Pancreas (tissue), 10 donors: ENCODE data around the gene KCNN3. TPM values are rescaled to one million over a fixed set of nuclear protein-coding genes. Genes with fewer than 3 reads are reported as not detected.

Experiments
- ATAC-seq, 4 donors: fragments of 200-7000 bp; cut with Tn5 transposase; one replicate each; pipeline versions ENCODE4 v1.8.0 to v1.9.1; 2020; ENCODE audit warnings: mild to moderate bottlenecking in 4 of 4, moderate library complexity in 4 of 4
- DNase-seq, 6 donors: peaks; one replicate each; pipeline ENCODE4 v3.0.0-alpha.2; 2020
- FAIRE-seq: peaks from 2 replicates; lab custom pipeline; 2012; peaks lifted over from hg19 to GRCh38; lab: Jason Lieb, UNC
- H3K27ac ChIP-seq, 4 donors: fragments of 200-600 bp; sonication (generic); 1 replicate in 3 of 4; 2 replicates in 1 of 4; pipeline versions ENCODE4 v1.5.0 to v1.8.0; 2020
- H3K27me3 ChIP-seq, 4 donors: fragments of 200-600 bp; one replicate each; pipeline ENCODE4 v1.8.0; 2021
- H3K36me3 ChIP-seq, 3 donors: fragments of 200-600 bp; sonication (generic) in 1 of 3; one replicate each; pipeline versions ENCODE4 v1.5.0 to v1.8.0; 2020 to 2021
- H3K4me1 ChIP-seq, 3 donors: fragments of 200-600 bp; one replicate each; pipeline ENCODE4 v1.8.0; 2021
- H3K4me3 ChIP-seq, 4 donors: fragments of 200-600 bp; sonication (generic) in 2 of 4; one replicate each; pipeline versions ENCODE4 v1.5.0 to v1.8.0; 2020 to 2021
- H3K9me3 ChIP-seq, 4 donors: fragments of 200-600 bp; one replicate each; pipeline ENCODE4 v1.8.0; 2021
- WGBS, 2 donors: extraction: QIAGEN DNeasy Blood & Tissue Kit; methylation state at CpG; one replicate each; pipeline ENCODE4 v1.1.7; 2013; 5-methylcytosine and 5-hydroxymethylcytosine counted together
- intact Hi-C, 3 donors: fragments of 100-400 bp; cut with DNase I; formaldehyde crosslinking; loops; one replicate each; pipeline versions ENCODE4 v1.11.1 to v1.14.2; 2022
- polyA plus RNA-seq, 2 donors: library from polyadenylated mRNA; stranded (reverse); fragments of 200-250 nt; gene quantifications; one replicate each; pipeline ENCODE4 v1.2.3, GENCODE V29; 2013
- total RNA-seq, 6 donors: library from RNA; stranded (reverse); fragmentation: NEBNext Ultra II Directional in 4 of 6; extraction: Animal tissue kit (Norgen Biotek cat#: 25700) in 4 of 6; gene quantifications; one replicate each; pipeline versions ENCODE4 v1.2.1 to v1.2.4, GENCODE V29; 2021 to 2023
- TF ChIP-seq, protein P1 (sequence below), 4 donors: fragments of 200-600 bp; sonication (generic) in 3 of 4; IDR thresholded peaks; one replicate each; pipeline versions ENCODE4 v1.5.0 to v1.8.0; 2021; ENCODE audit warnings: antibody characterized with exemption in 4 of 4
- donor health status: healthy with polysubstance abuse.
- donor health status: DM: no; HTN: no; CAD: no; lungs with moderate emphysema.
- donor health status: DM: no; HTN: no; CAD: no.
- donor health status: control.
- donor health status: control.
- donor health status: Bipolar disorder and iron deficiency.
- donor health status: DM: yes; HTN: yes; CAD: no.
- donor health status: DM: no; HTN: no; CAD: no.
- donor health status: DM: no; HTN: no; CAD: no.
- donor health status: DM: yes; HTN: yes; CAD: no.

KCNN3 gene
- total and polyA plus RNA-seq, 8 donors, result 0.11 to 1.0 (median 0.33) TPM

DNA sequence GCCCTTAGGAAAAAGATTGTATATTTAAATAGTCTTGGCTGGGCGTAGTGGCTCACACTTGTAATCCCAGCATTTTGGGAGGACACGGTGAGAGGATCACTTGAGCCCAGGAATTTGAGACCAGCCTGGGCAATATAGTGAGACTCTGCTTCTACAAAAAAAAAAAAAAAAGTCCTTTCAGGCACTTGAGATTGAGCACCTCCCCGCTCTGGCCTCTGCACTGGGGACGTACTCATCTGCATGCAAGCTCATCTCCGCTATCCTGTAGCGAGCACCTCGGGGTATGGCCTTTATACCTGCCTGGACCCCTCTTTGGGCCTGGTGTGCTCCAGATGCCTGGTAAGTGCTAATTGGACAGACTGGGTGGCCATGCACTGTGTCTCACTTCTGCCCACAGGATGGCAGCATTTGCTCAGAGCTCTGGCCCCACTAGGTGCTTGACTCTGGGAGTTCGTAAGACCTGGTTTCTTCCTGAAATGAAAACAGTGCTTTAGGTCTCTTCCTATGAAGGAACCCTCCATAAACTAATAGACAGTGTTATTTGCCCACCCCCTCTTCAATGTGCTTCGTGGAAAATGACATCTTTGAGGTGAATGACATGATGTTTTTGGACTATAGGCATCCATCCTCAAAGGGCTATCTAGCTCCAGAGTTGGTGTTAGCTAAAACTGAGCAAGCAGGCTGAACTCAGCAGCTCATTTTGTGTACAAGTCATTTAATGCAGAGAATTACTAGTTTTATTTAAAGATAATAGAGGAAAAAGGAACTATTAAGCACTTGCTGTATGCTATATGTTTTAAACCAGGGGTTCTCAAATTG, 200.4 kb downstream of the KCNN3 start:
- TF ChIP-seq, protein P1, sequence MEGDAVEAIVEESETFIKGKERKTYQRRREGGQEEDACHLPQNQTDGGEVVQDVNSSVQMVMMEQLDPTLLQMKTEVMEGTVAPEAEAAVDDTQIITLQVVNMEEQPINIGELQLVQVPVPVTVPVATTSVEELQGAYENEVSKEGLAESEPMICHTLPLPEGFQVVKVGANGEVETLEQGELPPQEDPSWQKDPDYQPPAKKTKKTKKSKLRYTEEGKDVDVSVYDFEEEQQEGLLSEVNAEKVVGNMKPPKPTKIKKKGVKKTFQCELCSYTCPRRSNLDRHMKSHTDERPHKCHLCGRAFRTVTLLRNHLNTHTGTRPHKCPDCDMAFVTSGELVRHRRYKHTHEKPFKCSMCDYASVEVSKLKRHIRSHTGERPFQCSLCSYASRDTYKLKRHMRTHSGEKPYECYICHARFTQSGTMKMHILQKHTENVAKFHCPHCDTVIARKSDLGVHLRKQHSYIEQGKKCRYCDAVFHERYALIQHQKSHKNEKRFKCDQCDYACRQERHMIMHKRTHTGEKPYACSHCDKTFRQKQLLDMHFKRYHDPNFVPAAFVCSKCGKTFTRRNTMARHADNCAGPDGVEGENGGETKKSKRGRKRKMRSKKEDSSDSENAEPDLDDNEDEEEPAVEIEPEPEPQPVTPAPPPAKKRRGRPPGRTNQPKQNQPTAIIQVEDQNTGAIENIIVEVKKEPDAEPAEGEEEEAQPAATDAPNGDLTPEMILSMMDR (IDR thresholded peaks at IDR 0.05), result peak in 3 of 4 donors; percentile 44
- intact Hi-C loops, result loop anchor here in 1 of 3 donors (5.0 to 10.0 kb wide), 2 partner anchors 95 to 208 kb away; no protein-coding TSS in a partner anchor
- 47 to 64% methylated on average over 9 of the region's 9 CpGs for WGBS, 2 donors
- no peak for FAIRE-seq
- H3K27me3 ChIP-seq, result no peaks in the 10 kb centered on the region
- H3K27ac ChIP-seq, result no peak overlapping the region
- H3K4me3 ChIP-seq, result no peak overlapping the region
- peak; percentile 35 to 64 (median 53) for DNase-seq
- no peaks in the 10 kb centered on the region for H3K36me3 ChIP-seq
- no peaks in the 10 kb centered on the region for H3K4me1 ChIP-seq
- H3K9me3 ChIP-seq, result no peaks in the 10 kb centered on the region
- ATAC-seq, result peak; percentile 79 to 99 (median 96)

DNA sequence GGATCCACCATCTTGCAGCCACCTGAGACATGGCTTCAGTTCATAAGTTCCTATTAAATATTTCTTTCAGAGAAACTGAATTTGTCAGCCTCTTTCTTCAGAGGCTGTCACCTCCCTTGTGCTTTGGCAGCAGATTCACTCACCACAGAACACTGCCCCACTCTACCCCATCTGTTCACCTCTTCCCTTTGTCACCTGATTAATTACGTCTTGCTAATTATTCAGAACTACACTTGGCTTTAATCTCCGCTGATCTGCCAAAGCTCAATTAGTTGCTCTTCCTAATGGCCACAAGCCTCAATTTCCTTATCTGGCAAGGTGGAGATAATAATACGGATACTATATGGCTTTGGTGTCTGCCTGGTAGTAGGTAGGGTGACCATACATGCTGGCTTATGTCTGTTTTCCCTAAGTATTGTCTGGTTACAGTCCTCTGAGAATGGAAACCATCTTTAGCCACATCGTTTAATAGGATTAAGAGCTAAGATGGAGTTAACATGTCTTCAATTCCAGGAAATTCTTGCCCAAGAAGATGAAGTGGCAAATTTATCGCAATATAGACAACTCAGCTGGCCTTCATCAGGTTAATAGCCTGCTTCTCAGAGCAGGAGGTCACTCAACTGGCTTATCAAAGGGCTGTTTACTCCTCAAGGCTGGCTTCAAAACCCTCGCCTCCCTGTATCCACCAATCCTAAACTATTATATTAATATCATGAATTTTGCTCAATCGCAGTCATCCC, 203.9 kb downstream of the KCNN3 start:
- Histone ChIP-seq H3K9me3 (no peaks in the 10 kb centered on the region), H3K27ac (no peak overlapping the region), H3K4me1 (no peaks in the 10 kb centered on the region), H3K36me3 (no peaks in the 10 kb centered on the region), H3K27me3 (no peaks in the 10 kb centered on the region), H3K4me3 (no peak overlapping the region)
- FAIRE-seq (no peak), DNase-seq (no peak), ATAC-seq (no peak)
- 50 to 66% methylated on average over 7 of the region's 7 CpGs for WGBS, 2 donors
- intact Hi-C loops, result loop anchor here in 1 of 3 donors (5.0 to 10.0 kb wide), 2 partner anchors 99 to 211 kb away; no protein-coding TSS in a partner anchor
- TF ChIP-seq, protein P1 (IDR thresholded peaks at IDR 0.05), result no peak

DNA sequence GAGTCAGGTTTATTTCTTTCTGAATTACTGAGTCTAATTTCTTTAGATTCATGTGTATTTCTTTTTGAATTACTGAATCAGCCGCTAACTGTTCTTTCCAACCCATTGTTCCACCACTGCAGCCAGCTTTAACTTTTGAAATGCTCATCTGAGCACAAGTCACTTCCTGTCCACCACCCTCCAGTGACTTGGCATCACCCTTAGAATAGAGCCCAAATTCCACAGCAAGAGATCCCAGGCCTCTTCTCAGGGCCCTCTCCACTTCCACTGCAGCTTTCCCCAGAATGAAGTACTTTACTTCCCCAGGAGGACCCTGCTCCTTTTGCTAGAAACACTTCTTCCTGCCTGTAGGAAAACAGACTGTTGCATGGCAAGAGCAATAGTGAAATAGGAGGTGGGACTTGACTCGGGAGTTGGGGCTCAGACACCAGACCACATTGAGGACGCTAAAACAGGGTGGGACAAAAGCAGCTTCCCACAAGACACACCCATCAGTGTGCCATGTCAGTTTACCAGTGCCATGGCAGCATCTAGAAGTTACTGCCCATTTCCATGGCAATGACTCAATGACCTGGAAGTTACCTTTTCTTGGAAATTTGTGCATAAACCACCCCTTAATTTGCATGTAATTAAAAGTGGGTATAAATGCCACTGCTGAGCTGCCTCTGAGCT, 205.6 kb downstream of the KCNN3 start:
- Histone ChIP-seq H3K9me3 (no peaks in the 10 kb centered on the region), H3K36me3 (no peaks in the 10 kb centered on the region), H3K4me3 (no peak overlapping the region), H3K27ac (no peak overlapping the region), H3K4me1 (no peaks in the 10 kb centered on the region), H3K27me3 (no peaks in the 10 kb centered on the region)
- TF ChIP-seq, protein P1 (IDR thresholded peaks at IDR 0.05), result no peak
- FAIRE-seq (no peak), ATAC-seq (no peak), DNase-seq (no peak)
- intact Hi-C loops, result loop anchor here in 1 of 3 donors (5.0 to 10.0 kb wide), 2 partner anchors 100 to 213 kb away; no protein-coding TSS in a partner anchor
- WGBS, 2 donors, result 57 to 67% methylated on average over 3 of the region's 3 CpGs

DNA sequence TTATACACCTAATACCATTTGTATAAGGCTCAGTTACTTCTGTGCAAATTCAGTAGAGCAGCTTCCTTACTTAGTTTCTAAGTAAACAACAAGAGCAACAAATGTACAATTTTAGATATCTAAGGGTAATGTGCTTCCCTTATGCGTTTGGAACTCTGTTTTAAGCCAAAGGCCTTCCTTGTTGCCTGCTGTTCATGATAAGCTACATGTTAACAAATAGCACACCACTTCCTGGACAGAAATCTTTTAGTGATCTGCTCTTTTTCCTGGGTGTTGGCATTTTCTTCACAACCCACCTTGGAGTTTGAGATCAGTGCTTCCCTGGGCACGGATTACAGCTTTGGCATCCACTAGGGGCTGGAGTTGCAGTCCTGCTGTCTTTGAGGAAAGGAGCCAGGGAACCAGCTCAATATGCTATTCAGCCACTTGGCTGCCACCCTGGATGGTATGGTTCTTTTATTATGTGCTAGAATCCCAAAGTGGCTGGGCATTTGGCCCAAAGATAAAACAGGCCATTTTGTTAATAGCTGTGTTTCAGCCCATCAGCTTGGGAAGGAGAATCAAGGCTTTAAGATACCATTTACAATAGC, 206.5 kb downstream of the KCNN3 start:
- H3K36me3 ChIP-seq, result no peaks in the 10 kb centered on the region
- DNase-seq (no peak), FAIRE-seq (no peak), ATAC-seq (no peak)
- H3K27me3 ChIP-seq, result no peaks in the 10 kb centered on the region
- intact Hi-C loops, result loop anchor here in 1 of 3 donors (10.0 kb wide), 1 partner anchor 101 kb away; no protein-coding TSS in a partner anchor
- TF ChIP-seq, protein P1 (IDR thresholded peaks at IDR 0.05), result no peak
- H3K9me3 ChIP-seq, result no peaks in the 10 kb centered on the region
- no peak overlapping the region for H3K4me3 ChIP-seq
- WGBS, 2 donors, result 25 to 27% methylated on average over 2 of the region's 2 CpGs
- no peaks in the 10 kb centered on the region for H3K4me1 ChIP-seq
- no peak overlapping the region for H3K27ac ChIP-seq
